GOT3 (cell line): ENCODE data around the gene EDN2.

Source experiments
- DNase-seq: peaks from one replicate; lab custom pipeline; 2025; ENCODE audit warnings: mixed read lengths; lab: John Stamatoyannopoulos, UW

The EDN2 gene

GRCh38 chr1:41483001-41483850 lies 1.3 kb downstream of the EDN2 start:
- DNase-seq = no peak

GRCh38 chr1:41482001-41482765 lies 2.3 kb downstream of the EDN2 start:
- DNase-seq = no peak

GRCh38 chr1:41481109-41481775 lies 3.2 kb downstream of the EDN2 start:
- no peak for DNase-seq

GRCh38 chr1:41480204-41481108 lies 4.0 kb downstream of the EDN2 start:
- no peak for DNase-seq

- no peak for DNase-seq
Observed at GRCh38 chr1:41479808-41480160, 4.7 kb downstream of the EDN2 start.

- no peak for DNase-seq
Observed at GRCh38 chr1:41479000-41479807, 5.3 kb downstream of the EDN2 start.

- DNase-seq = no peak
Observed at GRCh38 chr1:41478118-41478748, 6.2 kb downstream of the EDN2 start.

GRCh38 chr1:41476807-41477361 lies 7.6 kb downstream of the EDN2 start:
- no peak for DNase-seq

GRCh38 chr1:41475859-41476567 lies 8.5 kb downstream of the EDN2 start:
- no peak for DNase-seq

GRCh38 chr1:41475346-41475745 lies 9.1 kb downstream of the EDN2 start:
- DNase-seq = no peak

- no peak for DNase-seq
Observed at GRCh38 chr1:41474490-41475271, 9.8 kb downstream of the EDN2 start.

GRCh38 chr1:41473738-41474362 lies 10.6 kb downstream of the EDN2 start:
- no peak for DNase-seq

GRCh38 chr1:41471658-41472057 lies 12.8 kb downstream of the EDN2 start:
- no peak for DNase-seq

GRCh38 chr1:41469706-41470105 lies 14.8 kb downstream of the EDN2 start:
- DNase-seq = no peak

GRCh38 chr1:41468122-41468762 lies 16.2 kb downstream of the EDN2 start:
- no peak for DNase-seq

- no peak for DNase-seq
Observed at GRCh38 chr1:41467673-41468072, 16.8 kb downstream of the EDN2 start.

GRCh38 chr1:41466146-41466545 lies 18.3 kb downstream of the EDN2 start:
- DNase-seq = no peak

GRCh38 chr1:41465741-41466140 lies 18.7 kb downstream of the EDN2 start:
- no peak for DNase-seq
